BJ (cell line): ENCODE results near the gene RPP21. TPM values are rescaled to one million over a fixed set of nuclear protein-coding genes. Genes with fewer than 3 reads are reported as not detected.

Source experiments
- CTCF ChIA-PET: fragments of 350-600 bp; formaldehyde crosslinking; extraction: SDS; loops from one replicate; lab custom pipeline; 2021; ENCODE audit warnings: antibody characterized with exemption, inconsistent platforms; lab: Yijun Ruan, JAX
- POLR2A ChIA-PET: fragments of 300-600 bp; sonication (Branson Sonifier 250); formaldehyde crosslinking; extraction: SDS; loops from one replicate; lab custom pipeline; 2021; ENCODE audit warnings: antibody characterized with exemption; lab: Charles Lee
- DNase-seq: peaks from one replicate; pipeline ENCODE4 v3.0.0-alpha.2; 2011; ENCODE audit warnings: low read depth
- H3K27me3 ChIP-seq: 2 replicates; pipeline ENCODE4 v1.6.0; 2011; ENCODE audit warnings: low read length; ENCODE audit not compliant: control insufficient read depth, insufficient read depth
- H3K36me3 ChIP-seq: 2 replicates; pipeline ENCODE4 v1.5.1; 2011; ENCODE audit warnings: low read length; ENCODE audit not compliant: control insufficient read depth, insufficient read depth
- H3K4me3 ChIP-seq: 2 replicates; pipeline ENCODE4 v1.5.1; 2011; ENCODE audit warnings: low read depth, mild to moderate bottlenecking, control low read depth, low read length
- CTCF ChIP-seq: IDR thresholded peaks from 2 replicates; pipeline ENCODE4 v1.5.1; 2011; ENCODE audit warnings: low read depth, mild to moderate bottlenecking, control low read depth, inconsistent platforms, low read length, moderate library complexity; ENCODE audit not compliant: insufficient read depth
- polyA plus RNA-seq: library from polyadenylated mRNA; depleted of rRNA; stranded (reverse); fragments of >200 nt; gene quantifications from 2 replicates; pipeline ENCODE4 v1.2.3, GENCODE V29; 2011

RPP21 gene
- polyA plus RNA-seq, 1 experiment = 28.3 TPM

- Histone ChIP-seq H3K36me3 (peaks cover 10% of the 10 kb centered on the region), H3K27me3 (no peaks in the 10 kb centered on the region), H3K4me3 (no peak overlapping the region)
- ChIA-PET POLR2A (no interaction called here), CTCF (no interaction called here)
- no peak for TF ChIP-seq CTCF
- DNase-seq = no peak
Measured at GRCh38 chr6:30331981-30332380, 13.0 kb upstream of the RPP21 start.

- no peak for DNase-seq
- H3K36me3 ChIP-seq = peaks cover 11% of the 10 kb centered on the region
- CTCF ChIA-PET = no interaction called here
- H3K4me3 ChIP-seq = no peak overlapping the region
- POLR2A ChIA-PET = no interaction called here
- H3K27me3 ChIP-seq = no peaks in the 10 kb centered on the region
- TF ChIP-seq CTCF = no peak
Measured at GRCh38 chr6:30334075-30334783, 10.7 kb upstream of the RPP21 start.

- no peak for TF ChIP-seq CTCF
- H3K27me3 ChIP-seq = no peaks in the 10 kb centered on the region
- no peak for DNase-seq
- H3K36me3 ChIP-seq = peaks cover 11% of the 10 kb centered on the region
- H3K4me3 ChIP-seq = no peak overlapping the region
- POLR2A ChIA-PET = no interaction called here
- CTCF ChIA-PET = interaction anchor here (1.6 kb wide), 1 partner anchor 27 kb away, joined by 4 read pairs; no protein-coding TSS in a partner anchor
Measured at GRCh38 chr6:30340589-30341054, 4.3 kb upstream of the RPP21 start.

- no peak for TF ChIP-seq CTCF
- Histone ChIP-seq H3K36me3 (peaks cover 7% of the 10 kb centered on the region), H3K27me3 (no peaks in the 10 kb centered on the region), H3K4me3 (no peak overlapping the region)
- CTCF ChIA-PET = no interaction called here
- no peak for DNase-seq
- POLR2A ChIA-PET = no interaction called here
Measured at GRCh38 chr6:30341218-30341617, 3.7 kb upstream of the RPP21 start.

GRCh38 chr6:30341728-30342127, 3.2 kb upstream of the RPP21 start:
- Histone ChIP-seq H3K36me3 (peaks cover 7% of the 10 kb centered on the region), H3K4me3 (no peak overlapping the region), H3K27me3 (no peaks in the 10 kb centered on the region)
- no peak for TF ChIP-seq CTCF
- ChIA-PET POLR2A (no interaction called here), CTCF (no interaction called here)
- DNase-seq = no peak
